Breast epithelium (tissue), 4 donors: ENCODE results near the gene ZMYM2. TPM values are rescaled to one million over a fixed set of nuclear protein-coding genes. Genes with fewer than 3 reads are reported as not detected.
A peak's percentile ranks its signal among the peaks of the same experiment; 100 is the strongest.

Source experiments
- DNase-seq, 2 donors: peaks; one replicate each; pipeline ENCODE4 v3.0.0-alpha.2; 2019; ENCODE audit warnings: low spot score in 2 of 2
- H3K27ac ChIP-seq, 2 donors: fragments of 200-600 bp; sonication (generic) in 1 of 2; one replicate each; pipeline ENCODE4 v1.5.1; 2016 to 2019; ENCODE audit warnings: mild to moderate bottlenecking in 1 of 2
- H3K27me3 ChIP-seq, 2 donors: fragments of 200-600 bp; sonication (generic) in 1 of 2; one replicate each; pipeline versions ENCODE4 v1.5.1 to v1.6.0; 2017 to 2019; ENCODE audit warnings: control low read depth in 1 of 2, mild to moderate bottlenecking in 1 of 2
- H3K36me3 ChIP-seq: fragments of 200-600 bp; one replicate; pipeline ENCODE4 v1.5.1; 2019
- H3K4me1 ChIP-seq, 2 donors: fragments of 200-600 bp; sonication (generic); one replicate each; pipeline ENCODE4 v1.5.1; 2016 to 2019; ENCODE audit warnings: control low read depth in 1 of 2
- H3K4me3 ChIP-seq, 3 donors: fragments of 200-600 bp; sonication (generic); 1 replicate in 2 of 3; 2 replicates in 1 of 3; pipeline ENCODE4 v1.5.1; 2016 to 2019; ENCODE audit warnings: mild to moderate bottlenecking in 3 of 3, moderate library complexity in 2 of 3
- H3K9me3 ChIP-seq, 2 donors: fragments of 200-600 bp; sonication (generic) in 1 of 2; one replicate each; pipeline ENCODE4 v1.5.1; 2016 to 2019; ENCODE audit warnings: control low read depth in 1 of 2
- POLR2A ChIP-seq: fragments of 450-650 bp; IDR thresholded peaks from one replicate; pipeline ENCODE4 v1.6.1; 2016; ENCODE audit warnings: antibody characterized with exemption, mild to moderate bottlenecking, moderate library complexity
- POLR2AphosphoS5 ChIP-seq, 3 donors: sonication (generic); formaldehyde crosslinking; IDR thresholded peaks; one replicate each; pipeline ENCODE4 v1.6.1; 2017; ENCODE audit warnings: antibody characterized with exemption in 3 of 3
- intact Hi-C: fragments of 100-400 bp; cut with DNase I; formaldehyde crosslinking; loops from one replicate; pipeline ENCODE4 v1.15.1; 2023; ENCODE audit warnings: low total_unique reads
- total RNA-seq, 3 donors: library from RNA; depleted of rRNA; stranded (reverse); fragments of >200 nt; gene quantifications; one replicate each; pipeline ENCODE4 v1.1.0, GENCODE V29; 2016
- TF ChIP-seq, protein P1 (sequence below), 3 donors: fragments of 450-650 bp; IDR thresholded peaks; one replicate each; pipeline ENCODE4 v1.5.1; 2016 to 2017; ENCODE audit warnings: antibody characterized with exemption in 3 of 3, mild to moderate bottlenecking in 3 of 3, moderate library complexity in 3 of 3

The ZMYM2 gene
- total RNA-seq, 3 donors from 2014 or later, result 76.5 to 118 (median 93.1) TPM

DNA sequence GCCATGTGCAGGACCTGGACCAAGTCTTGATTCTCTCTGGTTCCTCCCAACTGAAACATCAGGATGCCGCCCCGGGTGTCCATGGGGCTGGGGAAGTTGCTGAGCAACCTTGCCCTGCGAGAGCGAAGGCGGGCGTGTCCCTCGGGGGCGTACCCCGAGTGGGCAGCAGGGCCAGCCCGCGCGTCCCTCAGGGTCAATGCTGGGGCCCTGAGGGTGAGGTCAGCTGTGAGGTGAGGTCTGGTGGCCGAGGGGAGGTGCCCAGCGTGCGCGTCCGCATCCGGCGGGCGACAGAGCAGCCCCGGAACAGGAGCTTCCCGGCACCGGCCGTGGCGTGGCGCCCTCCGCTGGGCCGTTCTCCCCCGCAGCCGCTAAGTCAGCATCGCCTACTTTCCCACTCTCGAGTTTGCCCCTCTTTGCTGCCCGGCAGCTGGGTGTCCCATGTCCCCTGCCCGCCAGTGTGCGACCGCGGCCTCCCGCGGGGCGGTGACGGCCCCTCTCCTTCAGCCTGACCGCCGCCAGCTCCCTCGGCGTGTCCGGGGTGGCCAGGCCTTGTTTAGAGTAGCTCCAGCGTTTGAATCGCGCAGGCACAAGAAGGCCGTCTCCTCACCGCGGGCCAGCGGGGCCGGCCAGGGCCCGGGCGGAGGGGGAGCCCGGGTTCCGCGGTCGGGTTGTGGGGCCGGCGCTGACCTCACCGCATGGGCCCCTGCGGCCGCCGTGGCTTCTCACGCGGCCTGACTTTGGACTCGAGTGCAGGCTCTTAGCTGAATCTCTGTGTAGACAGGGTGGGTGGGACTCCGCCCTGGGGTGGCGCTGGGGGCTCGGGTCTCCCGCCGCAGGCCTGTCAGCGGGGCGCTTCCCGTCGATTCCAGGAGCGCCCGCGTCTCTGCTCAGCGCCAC lies 169.3 kb downstream of the ZMYM2 start:
- intact Hi-C loops, result no loop called here
- peak overlapping the region; percentile 83 to 88 for H3K27ac ChIP-seq
- peak overlapping the region; percentile 54 to 78 (median 57) for H3K4me3 ChIP-seq
- no peaks in the 10 kb centered on the region for H3K27me3 ChIP-seq
- no peaks in the 10 kb centered on the region for H3K9me3 ChIP-seq
- H3K36me3 ChIP-seq, result no peaks in the 10 kb centered on the region
- DNase-seq, result peak; percentile 25 to 60
- TF ChIP-seq POLR2AphosphoS5 (IDR thresholded peaks at IDR 0.05), result no peak
- no peak for TF ChIP-seq POLR2A
- no peaks in the 10 kb centered on the region for H3K4me1 ChIP-seq

DNA sequence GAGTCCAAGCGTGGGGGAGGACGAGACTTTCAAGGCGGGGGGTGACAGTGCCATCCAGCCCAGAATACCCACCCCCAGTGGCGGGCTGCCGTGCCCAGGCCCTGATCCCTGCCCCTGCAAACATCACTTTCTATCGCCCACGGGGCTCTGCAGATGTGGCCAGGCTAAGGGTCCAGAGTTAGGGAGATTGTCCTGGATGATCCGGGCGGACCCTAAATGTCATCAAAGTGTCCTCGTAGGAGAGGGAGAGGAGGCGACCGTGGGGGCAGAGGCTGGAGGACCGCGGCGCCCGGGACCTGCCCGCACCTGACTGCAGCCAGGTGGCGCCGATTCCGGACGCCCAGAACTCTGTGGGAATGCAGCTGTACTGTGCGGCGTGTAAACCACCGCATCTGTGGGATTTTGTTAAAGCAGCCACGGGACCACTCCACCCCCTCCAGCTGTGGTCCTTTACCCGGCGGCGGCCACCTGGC lies 170.0 kb downstream of the ZMYM2 start:
- Histone ChIP-seq H3K27me3 (peaks cover 0 to 2% of the 10 kb centered on the region in 2 donors), H3K4me1 (no peaks in the 10 kb centered on the region), H3K36me3 (no peaks in the 10 kb centered on the region), H3K27ac (peak overlapping the region; percentile 83 to 88), H3K4me3 (peak overlapping the region; percentile 54 to 78 (median 57)), H3K9me3 (no peaks in the 10 kb centered on the region)
- intact Hi-C loops, result no loop called here
- TF ChIP-seq POLR2A (no peak), POLR2AphosphoS5 (IDR thresholded peaks at IDR 0.05) (no peak)
- TF ChIP-seq, protein P1, sequence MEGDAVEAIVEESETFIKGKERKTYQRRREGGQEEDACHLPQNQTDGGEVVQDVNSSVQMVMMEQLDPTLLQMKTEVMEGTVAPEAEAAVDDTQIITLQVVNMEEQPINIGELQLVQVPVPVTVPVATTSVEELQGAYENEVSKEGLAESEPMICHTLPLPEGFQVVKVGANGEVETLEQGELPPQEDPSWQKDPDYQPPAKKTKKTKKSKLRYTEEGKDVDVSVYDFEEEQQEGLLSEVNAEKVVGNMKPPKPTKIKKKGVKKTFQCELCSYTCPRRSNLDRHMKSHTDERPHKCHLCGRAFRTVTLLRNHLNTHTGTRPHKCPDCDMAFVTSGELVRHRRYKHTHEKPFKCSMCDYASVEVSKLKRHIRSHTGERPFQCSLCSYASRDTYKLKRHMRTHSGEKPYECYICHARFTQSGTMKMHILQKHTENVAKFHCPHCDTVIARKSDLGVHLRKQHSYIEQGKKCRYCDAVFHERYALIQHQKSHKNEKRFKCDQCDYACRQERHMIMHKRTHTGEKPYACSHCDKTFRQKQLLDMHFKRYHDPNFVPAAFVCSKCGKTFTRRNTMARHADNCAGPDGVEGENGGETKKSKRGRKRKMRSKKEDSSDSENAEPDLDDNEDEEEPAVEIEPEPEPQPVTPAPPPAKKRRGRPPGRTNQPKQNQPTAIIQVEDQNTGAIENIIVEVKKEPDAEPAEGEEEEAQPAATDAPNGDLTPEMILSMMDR (IDR thresholded peaks at IDR 0.05), result no peak
- DNase-seq, result no peak

DNA sequence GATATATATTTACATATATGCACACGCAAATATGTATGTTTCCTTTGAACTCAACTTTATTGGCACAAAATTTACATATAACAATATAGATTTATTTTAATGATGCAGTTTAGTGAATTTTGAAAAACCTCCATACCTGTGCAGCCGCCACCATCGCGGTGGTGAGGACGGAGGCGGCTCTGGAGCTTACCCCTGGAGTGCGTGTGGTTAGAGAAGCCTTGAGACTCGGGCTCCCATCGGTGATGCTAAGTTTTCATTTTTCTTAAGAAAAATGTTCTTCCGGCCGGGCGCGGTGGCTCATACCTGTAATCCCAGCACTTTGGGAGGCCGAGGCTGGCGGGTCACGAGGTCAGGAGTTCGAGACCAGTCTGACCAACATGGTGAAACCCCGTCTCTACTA lies 170.5 kb downstream of the ZMYM2 start:
- Histone ChIP-seq H3K4me1 (no peaks in the 10 kb centered on the region), H3K27me3 (peaks cover 0 to 5% of the 10 kb centered on the region in 2 donors), H3K27ac (no peak overlapping the region), H3K9me3 (no peaks in the 10 kb centered on the region), H3K4me3 (peak overlapping the region in 2 of 3 donors; percentile 57 to 78), H3K36me3 (no peaks in the 10 kb centered on the region)
- intact Hi-C loops, result no loop called here
- no peak for TF ChIP-seq POLR2A
- no peak for TF ChIP-seq POLR2AphosphoS5 (IDR thresholded peaks at IDR 0.05)
- TF ChIP-seq, protein P1 (IDR thresholded peaks at IDR 0.05), result no peak
- DNase-seq, result no peak

DNA sequence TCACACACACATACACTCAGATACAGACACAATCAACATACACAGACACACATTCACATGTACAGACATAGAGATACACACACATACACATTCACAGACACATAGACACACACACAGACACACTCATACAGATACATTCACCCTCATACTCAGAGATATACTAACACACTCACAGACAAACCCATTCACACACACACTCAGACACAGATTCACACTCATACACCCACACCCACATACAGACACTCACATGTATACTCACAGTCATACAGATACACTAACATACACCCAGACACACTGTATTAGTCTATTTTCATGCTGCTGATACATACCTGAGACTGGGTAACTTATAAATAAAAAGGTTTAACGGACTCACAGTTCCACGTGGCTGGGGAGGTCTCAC lies 171.5 kb downstream of the ZMYM2 start:
- intact Hi-C loops, result no loop called here
- Histone ChIP-seq H3K27ac (no peak overlapping the region), H3K27me3 (peaks cover 0 to 5% of the 10 kb centered on the region in 2 donors), H3K9me3 (no peaks in the 10 kb centered on the region), H3K4me1 (no peaks in the 10 kb centered on the region), H3K4me3 (no peak overlapping the region), H3K36me3 (no peaks in the 10 kb centered on the region)
- DNase-seq, result no peak
- TF ChIP-seq POLR2A (no peak), POLR2AphosphoS5 (IDR thresholded peaks at IDR 0.05) (no peak)
- TF ChIP-seq, protein P1 (IDR thresholded peaks at IDR 0.05), result no peak

DNA sequence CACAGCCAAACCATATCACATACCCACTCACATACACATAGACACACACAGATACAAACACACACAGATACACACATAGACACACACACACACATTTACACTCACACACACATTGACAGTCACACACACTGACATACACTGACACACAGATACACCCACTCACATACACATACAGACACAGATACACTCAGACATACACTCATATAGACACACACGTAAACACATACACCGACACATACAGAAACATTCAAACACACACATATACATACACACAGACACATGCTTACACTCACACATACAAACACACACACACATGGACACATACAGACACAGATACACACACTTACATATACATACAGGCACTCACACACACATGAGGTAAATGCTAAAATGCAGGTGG lies 172.1 kb downstream of the ZMYM2 start:
- no peaks in the 10 kb centered on the region for H3K4me1 ChIP-seq
- TF ChIP-seq, protein P1 (IDR thresholded peaks at IDR 0.05), result no peak
- TF ChIP-seq POLR2AphosphoS5 (IDR thresholded peaks at IDR 0.05), result no peak
- no peaks in the 10 kb centered on the region for H3K9me3 ChIP-seq
- intact Hi-C loops, result no loop called here
- no peaks in the 10 kb centered on the region for H3K36me3 ChIP-seq
- H3K27ac ChIP-seq, result no peak overlapping the region
- DNase-seq, result no peak
- H3K27me3 ChIP-seq, result peaks cover 0 to 12% of the 10 kb centered on the region in 2 donors
- H3K4me3 ChIP-seq, result no peak overlapping the region
